Nephron progenitor cell (in vitro differentiated cells): Measurements from ENCODE around the gene SLC23A2.

Source experiments
- DNase-seq: peaks from one replicate; pipeline ENCODE4 v3.0.0; 2021
- H3K27ac Mint-ChIP-seq: 2 replicates; pipeline ENCODE4 v1.8.0; 2021; ENCODE audit warnings: mild to moderate bottlenecking, moderate library complexity, mixed read lengths
- H3K27me3 Mint-ChIP-seq: 2 replicates; pipeline ENCODE4 v1.8.0; 2021; ENCODE audit warnings: mild to moderate bottlenecking, low read depth, mixed read lengths; ENCODE audit not compliant: poor library complexity
- H3K36me3 Mint-ChIP-seq: 2 replicates; pipeline ENCODE4 v1.8.0; 2021; ENCODE audit warnings: low read depth, mixed read lengths
- H3K4me1 Mint-ChIP-seq: 2 replicates; pipeline ENCODE4 v1.8.0; 2021; ENCODE audit warnings: mixed read lengths
- H3K4me3 Mint-ChIP-seq: 2 replicates; pipeline ENCODE4 v1.8.0; 2021; ENCODE audit warnings: mild to moderate bottlenecking, moderate library complexity, mixed read lengths
- H3K9me3 Mint-ChIP-seq: 2 replicates; pipeline ENCODE4 v1.8.0; 2021; ENCODE audit warnings: mild to moderate bottlenecking, moderate library complexity, mixed read lengths
- TF ChIP-seq, protein P1 (sequence below): fragments of 200-600 bp; sonication (generic); IDR thresholded peaks from 2 replicates; pipeline ENCODE4 v1.5.0; 2021; ENCODE audit warnings: antibody characterized with exemption

The SLC23A2 gene

DNA sequence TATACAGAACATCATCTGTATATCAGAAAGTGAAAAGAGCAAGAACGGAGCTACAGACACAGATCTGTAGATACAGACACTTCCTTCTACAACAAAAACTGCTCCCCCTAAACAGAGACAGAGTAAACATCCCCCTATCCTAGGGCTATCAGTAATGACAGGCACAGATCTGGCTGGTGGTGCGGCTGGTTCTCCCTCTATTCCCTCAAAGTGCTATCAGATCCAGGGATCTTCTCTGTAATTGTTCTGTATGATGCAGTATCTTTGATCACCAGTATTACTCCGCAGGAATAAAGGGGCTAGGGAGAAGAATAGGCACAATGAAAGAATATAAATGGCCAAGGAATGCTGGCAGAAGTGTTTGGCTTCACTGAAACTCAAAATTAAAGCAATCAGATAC, 80.7 kb downstream of the SLC23A2 start:
- DNase-seq = no peak
- TF ChIP-seq, protein P1, sequence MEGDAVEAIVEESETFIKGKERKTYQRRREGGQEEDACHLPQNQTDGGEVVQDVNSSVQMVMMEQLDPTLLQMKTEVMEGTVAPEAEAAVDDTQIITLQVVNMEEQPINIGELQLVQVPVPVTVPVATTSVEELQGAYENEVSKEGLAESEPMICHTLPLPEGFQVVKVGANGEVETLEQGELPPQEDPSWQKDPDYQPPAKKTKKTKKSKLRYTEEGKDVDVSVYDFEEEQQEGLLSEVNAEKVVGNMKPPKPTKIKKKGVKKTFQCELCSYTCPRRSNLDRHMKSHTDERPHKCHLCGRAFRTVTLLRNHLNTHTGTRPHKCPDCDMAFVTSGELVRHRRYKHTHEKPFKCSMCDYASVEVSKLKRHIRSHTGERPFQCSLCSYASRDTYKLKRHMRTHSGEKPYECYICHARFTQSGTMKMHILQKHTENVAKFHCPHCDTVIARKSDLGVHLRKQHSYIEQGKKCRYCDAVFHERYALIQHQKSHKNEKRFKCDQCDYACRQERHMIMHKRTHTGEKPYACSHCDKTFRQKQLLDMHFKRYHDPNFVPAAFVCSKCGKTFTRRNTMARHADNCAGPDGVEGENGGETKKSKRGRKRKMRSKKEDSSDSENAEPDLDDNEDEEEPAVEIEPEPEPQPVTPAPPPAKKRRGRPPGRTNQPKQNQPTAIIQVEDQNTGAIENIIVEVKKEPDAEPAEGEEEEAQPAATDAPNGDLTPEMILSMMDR = no peak
- Mint-ChIP-seq H3K4me1 (peaks cover 48% of the 10 kb centered on the region), H3K4me3 (no peak overlapping the region), H3K9me3 (no peaks in the 10 kb centered on the region), H3K36me3 (no peaks in the 10 kb centered on the region), H3K27ac (peak overlapping the region; percentile 18), H3K27me3 (no peaks in the 10 kb centered on the region)

DNA sequence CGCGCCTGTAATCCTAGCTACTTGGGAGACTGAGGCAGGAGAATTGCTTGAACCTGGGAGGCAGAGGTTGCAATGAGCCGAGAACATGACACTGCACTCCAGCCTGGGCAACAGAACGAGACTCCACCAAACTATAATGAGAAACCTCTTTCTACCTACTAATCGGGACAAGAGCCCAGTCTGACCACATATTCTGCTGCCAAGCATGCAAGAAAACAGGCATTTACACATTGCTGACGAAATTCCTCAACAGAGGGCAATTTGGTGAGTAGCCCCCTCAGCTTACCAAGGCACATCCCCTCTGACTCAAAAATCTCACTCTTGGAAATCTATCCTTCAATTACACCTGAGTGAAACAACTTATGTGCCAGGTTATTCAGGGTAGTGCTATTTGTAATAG, 81.2 kb downstream of the SLC23A2 start:
- no peak overlapping the region for H3K4me3 Mint-ChIP-seq
- H3K9me3 Mint-ChIP-seq = no peaks in the 10 kb centered on the region
- TF ChIP-seq, protein P1 = no peak
- peaks cover 43% of the 10 kb centered on the region for H3K4me1 Mint-ChIP-seq
- no peak overlapping the region for H3K27ac Mint-ChIP-seq
- no peak for DNase-seq
- H3K36me3 Mint-ChIP-seq = no peaks in the 10 kb centered on the region
- no peaks in the 10 kb centered on the region for H3K27me3 Mint-ChIP-seq

DNA sequence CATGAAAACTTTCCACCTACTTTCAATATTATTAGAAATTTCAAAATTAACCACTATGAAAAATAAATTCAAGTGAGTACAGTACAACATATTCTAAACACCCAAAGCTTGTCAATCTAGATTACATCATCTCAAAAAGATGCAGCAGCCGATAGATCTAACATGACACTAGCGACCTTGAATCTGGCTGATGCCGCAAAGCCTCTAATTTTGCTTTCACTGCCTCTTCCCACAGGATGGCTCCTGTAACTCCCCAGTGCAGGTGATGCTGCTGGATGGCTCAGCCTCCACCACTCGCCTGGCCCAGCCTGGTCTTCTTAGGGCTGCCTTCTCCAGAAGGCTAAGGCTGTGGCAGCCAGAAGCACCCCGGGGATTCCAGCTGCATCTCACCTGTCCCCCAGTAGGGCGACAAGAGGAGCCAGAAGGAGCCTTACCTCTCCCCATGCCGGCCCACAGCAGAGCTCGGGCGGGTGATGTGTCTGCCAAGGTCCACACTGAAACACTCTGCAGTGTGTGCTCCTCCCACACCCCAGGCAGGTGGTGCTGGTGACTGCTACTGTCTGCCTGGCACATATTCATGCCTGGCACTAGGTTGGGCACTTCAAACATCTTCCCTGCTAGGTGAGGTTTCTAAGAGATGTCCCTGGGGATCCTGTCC, 82.1 kb downstream of the SLC23A2 start:
- Mint-ChIP-seq H3K36me3 (no peaks in the 10 kb centered on the region), H3K4me3 (no peak overlapping the region), H3K4me1 (peaks cover 34% of the 10 kb centered on the region), H3K27me3 (no peaks in the 10 kb centered on the region), H3K27ac (no peak overlapping the region), H3K9me3 (no peaks in the 10 kb centered on the region)
- no peak for DNase-seq
- TF ChIP-seq, protein P1 = no peak

DNA sequence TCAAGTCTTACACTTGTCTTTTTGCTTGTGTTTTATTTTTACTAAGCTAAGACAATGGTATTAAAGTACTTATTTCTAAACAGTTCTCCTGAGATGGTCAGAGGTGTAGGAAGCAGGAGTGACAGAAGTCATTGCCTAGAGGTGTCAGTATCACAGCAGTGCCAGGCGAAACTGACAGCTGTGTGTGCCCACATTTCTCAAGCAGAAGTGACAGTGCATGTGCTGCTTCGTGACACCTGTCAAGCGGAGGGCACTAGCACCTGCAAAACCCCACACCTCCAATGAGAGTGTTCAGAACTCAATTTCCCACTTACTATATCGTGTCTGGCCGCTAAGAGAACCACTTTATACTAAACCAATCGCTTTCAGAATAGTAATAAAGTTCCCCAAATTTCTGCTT, 82.8 kb downstream of the SLC23A2 start:
- Mint-ChIP-seq H3K27ac (no peak overlapping the region), H3K36me3 (no peaks in the 10 kb centered on the region), H3K9me3 (no peaks in the 10 kb centered on the region), H3K4me1 (peaks cover 31% of the 10 kb centered on the region), H3K4me3 (no peak overlapping the region), H3K27me3 (no peaks in the 10 kb centered on the region)
- TF ChIP-seq, protein P1 = no peak
- DNase-seq = no peak

DNA sequence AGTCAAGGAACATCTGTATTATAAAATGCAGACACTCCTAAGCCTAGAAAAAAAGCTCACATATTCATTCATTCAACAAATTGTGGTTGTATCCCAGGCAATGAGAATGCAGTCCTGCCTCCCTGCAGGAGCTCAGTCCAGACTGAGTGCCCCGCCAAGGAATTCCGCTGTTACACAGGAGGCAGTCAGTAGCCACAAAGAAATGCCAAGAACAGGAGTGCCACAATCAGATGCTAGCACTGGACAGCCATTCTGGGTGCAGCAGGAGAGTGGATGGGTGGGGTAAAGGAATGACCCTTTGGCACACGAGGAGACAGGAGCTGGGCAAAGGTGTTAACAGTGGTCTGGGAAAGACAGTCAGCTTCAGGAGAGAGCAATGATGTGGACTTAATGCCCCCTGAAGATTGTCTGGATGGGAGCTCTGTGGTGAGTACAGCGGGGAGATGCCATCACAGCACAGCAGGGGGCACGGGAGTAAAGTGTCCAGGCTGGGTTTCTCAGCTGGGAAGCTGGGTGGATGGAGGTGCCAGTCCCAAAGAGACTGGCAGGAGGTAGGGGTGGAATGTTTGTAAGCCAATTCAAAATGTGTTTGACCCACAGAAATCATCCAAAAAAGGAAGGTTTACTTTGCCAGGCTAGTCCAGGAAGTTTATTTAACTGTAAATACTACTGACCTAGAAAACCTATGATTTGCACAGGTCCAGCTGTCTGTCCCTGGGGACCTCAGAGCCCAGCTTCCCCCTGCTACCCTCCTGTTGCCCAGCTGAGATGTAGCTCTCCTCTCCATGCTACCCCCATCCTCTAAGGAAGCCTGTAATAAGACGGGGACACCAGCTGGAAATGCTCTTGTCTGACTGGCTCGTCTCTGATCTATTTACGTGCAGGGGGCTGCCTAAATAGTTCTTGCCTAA, 84.1 kb downstream of the SLC23A2 start:
- Mint-ChIP-seq H3K27me3 (no peaks in the 10 kb centered on the region), H3K36me3 (peaks cover 5% of the 10 kb centered on the region), H3K9me3 (no peaks in the 10 kb centered on the region), H3K4me1 (peaks cover 30% of the 10 kb centered on the region), H3K27ac (no peak overlapping the region), H3K4me3 (no peak overlapping the region)
- no peak for DNase-seq
- TF ChIP-seq, protein P1 = no peak
